HG03280 (cell line): ENCODE measurements around the gene NHERF2.

Experiments
- ATAC-seq: cut with Tn5 transposase; IDR thresholded peaks from one replicate; pipeline ENCODE4 v1.9.1; 2021; ENCODE audit warnings: mild to moderate bottlenecking, moderate library complexity; ENCODE audit not compliant: unreplicated experiment

The NHERF2 gene

GRCh38 chr16:2079311-2079800, 52.7 kb downstream of the NHERF2 start:
- no peak for ATAC-seq

- ATAC-seq: no peak
These were observed 53.3 kb downstream of the NHERF2 start for GRCh38 chr16:2079991-2080390.

DNA sequence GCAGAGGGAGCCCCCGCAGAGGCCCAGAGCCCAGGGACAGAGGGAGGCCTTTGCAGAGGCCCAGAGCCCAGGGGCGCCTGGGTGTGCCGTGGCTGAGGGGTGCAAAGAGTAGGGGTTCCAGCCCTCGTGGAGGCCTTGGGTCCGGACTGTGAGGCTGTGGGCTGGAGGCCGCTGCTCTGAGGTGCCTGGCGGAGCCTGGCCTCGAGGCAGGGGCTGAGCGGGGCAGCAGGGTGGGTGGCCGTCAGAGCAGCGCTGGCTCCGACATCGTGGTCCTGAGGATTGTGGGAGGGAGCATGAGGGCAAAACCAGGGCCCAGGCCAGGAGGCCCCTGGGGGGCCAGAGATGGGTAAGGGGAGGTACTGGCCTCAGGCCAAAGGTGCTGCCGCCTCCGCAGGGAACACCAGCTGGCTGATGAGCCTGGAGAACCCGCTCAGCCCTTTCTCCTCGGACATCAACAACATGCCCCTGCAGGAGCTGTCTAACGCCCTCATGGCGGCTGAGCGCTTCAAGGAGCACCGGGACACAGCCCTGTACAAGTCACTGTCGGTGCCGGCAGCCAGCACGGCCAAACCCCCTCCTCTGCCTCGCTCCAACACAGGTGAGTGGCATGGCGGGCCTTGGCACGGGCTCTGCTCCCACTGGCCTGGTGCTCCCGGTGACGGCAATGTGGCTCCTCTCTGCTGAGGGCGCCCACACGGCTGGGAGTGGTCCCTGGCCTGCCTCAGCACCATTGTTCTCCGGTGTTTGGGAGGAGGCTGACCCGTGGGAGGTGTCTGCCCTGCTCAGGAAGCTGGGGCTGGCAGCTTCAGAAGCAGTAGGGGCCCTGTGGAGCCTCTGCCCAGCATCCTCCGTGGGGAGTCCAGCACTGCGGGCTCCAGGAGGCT, 54.7 kb downstream of the NHERF2 start:
- ATAC-seq: no peak

DNA sequence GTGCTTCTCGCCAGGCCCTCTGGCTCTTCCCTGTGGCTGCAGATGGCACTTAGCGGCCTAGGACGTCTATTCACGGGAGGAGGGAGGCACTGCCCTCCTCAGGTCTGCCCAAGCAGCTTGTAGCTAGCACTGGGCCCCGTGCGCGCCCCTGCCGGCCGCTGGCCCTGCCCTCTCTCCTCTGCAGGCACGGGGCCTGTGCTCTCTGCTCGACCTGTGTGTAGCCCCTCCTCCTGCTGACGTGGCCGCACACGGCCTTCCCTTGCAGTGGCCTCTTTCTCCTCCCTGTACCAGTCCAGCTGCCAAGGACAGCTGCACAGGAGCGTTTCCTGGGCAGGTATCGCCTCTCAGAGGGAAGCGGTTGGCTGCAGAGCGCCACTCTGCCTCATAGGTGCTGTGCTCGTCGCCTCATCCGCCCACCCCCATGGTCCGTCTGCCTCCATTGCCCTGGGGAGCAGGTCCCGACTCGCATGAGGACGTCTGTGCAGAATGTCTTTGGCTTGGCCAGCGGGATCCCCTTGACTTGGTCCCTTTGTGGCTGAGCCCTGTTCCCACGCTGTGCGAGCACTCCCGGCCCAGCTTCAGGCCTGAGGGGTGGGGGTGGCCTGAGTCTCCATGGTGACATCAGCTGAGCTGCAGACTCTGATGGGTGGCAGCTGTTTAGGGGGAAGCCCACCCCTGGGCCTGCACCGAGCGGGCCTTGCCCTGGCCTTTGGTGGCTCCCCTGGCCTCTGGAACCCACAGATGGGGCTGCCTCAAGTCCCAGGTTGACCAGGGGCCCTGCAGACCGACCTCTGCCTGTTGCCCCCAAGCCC, 55.7 kb downstream of the NHERF2 start:
- ATAC-seq: no peak

GRCh38 chr16:2082983-2083364, 56.3 kb downstream of the NHERF2 start:
- ATAC-seq: no peak

DNA sequence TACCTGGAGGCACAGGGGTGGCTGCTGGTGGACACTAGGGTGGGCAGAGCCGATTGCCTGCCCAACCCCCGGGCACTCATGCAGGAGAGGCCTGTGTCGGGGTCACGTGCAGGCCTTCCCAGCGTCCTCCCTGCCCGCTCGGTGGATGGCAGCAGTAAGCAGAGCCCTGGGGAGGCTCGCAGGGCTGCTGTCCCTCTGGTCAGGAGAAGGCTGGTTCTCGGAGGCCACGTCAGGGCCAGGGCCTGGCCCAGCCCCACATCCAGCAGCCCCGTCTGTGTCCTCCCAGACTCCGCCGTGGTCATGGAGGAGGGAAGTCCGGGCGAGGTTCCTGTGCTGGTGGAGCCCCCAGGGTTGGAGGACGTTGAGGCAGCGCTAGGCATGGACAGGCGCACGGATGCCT, 56.7 kb downstream of the NHERF2 start:
- no peak for ATAC-seq

GRCh38 chr16:2083876-2084780, 57.4 kb downstream of the NHERF2 start:
- no peak for ATAC-seq

GRCh38 chr16:2084895-2085625, 58.4 kb downstream of the NHERF2 start:
- no peak for ATAC-seq

DNA sequence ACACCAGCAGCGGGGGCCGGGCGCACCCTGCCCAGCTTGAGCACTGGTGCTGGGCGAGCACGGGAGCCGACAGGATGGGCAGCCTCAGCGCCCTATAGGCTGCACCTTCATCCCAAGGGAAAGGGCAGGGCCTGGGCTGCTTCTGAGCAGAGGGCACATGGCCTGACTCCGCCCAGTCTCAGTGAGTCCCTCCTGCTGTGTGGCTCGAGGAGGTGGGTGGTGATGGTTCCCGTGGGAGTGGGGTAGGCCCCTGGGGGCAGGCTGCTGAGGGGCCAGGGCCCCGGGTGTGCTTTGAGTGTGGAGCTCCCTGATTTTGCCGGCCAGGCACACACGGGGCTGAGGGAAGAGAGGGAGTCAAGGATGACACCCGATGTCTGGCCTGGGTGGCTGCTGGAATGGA, 59.0 kb downstream of the NHERF2 start:
- no peak for ATAC-seq

GRCh38 chr16:2086106-2086742, 59.5 kb downstream of the NHERF2 start:
- ATAC-seq: no peak

GRCh38 chr16:2086812-2087747, 60.4 kb downstream of the NHERF2 start:
- no peak for ATAC-seq

GRCh38 chr16:2087748-2088631, 61.3 kb downstream of the NHERF2 start:
- no peak for ATAC-seq
